Hepatocyte (in vitro differentiated cells): Measurements from ENCODE around the gene AMFR. TPM values are rescaled to one million over a fixed set of nuclear protein-coding genes. Genes with fewer than 3 reads are reported as not detected.

Source experiments
- DNase-seq: peaks from one replicate; pipeline ENCODE4 v3.0.0-alpha.2; 2016; ENCODE audit warnings: low spot score
- H2AFZ ChIP-seq: fragments of 200-600 bp; sonication (generic); 2 replicates; pipeline ENCODE4 v1.6.0; 2016; ENCODE audit warnings: antibody characterized with exemption, mild to moderate bottlenecking
- H3K27ac ChIP-seq: fragments of 200-600 bp; sonication (generic); 2 replicates; pipeline ENCODE4 v1.5.1; 2016; ENCODE audit warnings: mild to moderate bottlenecking
- H3K27me3 ChIP-seq: fragments of 200-600 bp; sonication (generic); 2 replicates; pipeline ENCODE4 v1.6.1; 2016
- H3K36me3 ChIP-seq: fragments of 200-600 bp; sonication (generic); replicated peaks from 2 replicates; pipeline ENCODE4 v1.5.1; 2016; ENCODE audit warnings: low read depth; ENCODE audit not compliant: insufficient read depth
- H3K4me1 ChIP-seq: fragments of 200-600 bp; sonication (generic); 2 replicates; pipeline ENCODE4 v1.5.1; 2016; ENCODE audit warnings: mild to moderate bottlenecking, moderate library complexity; ENCODE audit not compliant: insufficient read depth
- H3K4me2 ChIP-seq: fragments of 200-600 bp; sonication (generic); 2 replicates; pipeline ENCODE4 v1.6.0; 2016
- H3K4me3 ChIP-seq: fragments of 200-600 bp; sonication (generic); 2 replicates; pipeline ENCODE4 v1.5.1; 2016; ENCODE audit warnings: mild to moderate bottlenecking
- H3K79me2 ChIP-seq: fragments of 200-600 bp; sonication (generic); 2 replicates; pipeline ENCODE4 v1.6.0; 2017; ENCODE audit warnings: mild to moderate bottlenecking
- H3K9me2 ChIP-seq: fragments of 200-600 bp; sonication (generic); replicated peaks from 2 replicates; pipeline ENCODE4 v1.6.0; 2017; ENCODE audit warnings: mild to moderate bottlenecking; ENCODE audit not compliant: insufficient read depth
- H3K9me3 ChIP-seq: fragments of 200-600 bp; sonication (generic); 2 replicates; pipeline ENCODE4 v1.5.1; 2016; ENCODE audit warnings: low read depth, mild to moderate bottlenecking
- H4K20me1 ChIP-seq: fragments of 200-600 bp; sonication (generic); 2 replicates; pipeline ENCODE4 v1.6.0; 2016; ENCODE audit warnings: mild to moderate bottlenecking; ENCODE audit not compliant: insufficient read depth, poor library complexity, severe bottlenecking
- EZH2 ChIP-seq: fragments of 200-600 bp; sonication (generic); IDR thresholded peaks from 2 replicates; pipeline ENCODE4 v1.6.1; 2016; ENCODE audit warnings: antibody characterized with exemption, mild to moderate bottlenecking, borderline replicate concordance
- EZH2phosphoT487 ChIP-seq: fragments of 200-600 bp; sonication (generic); IDR thresholded peaks from one replicate; pipeline ENCODE4 v1.6.1; 2018; ENCODE audit warnings: antibody characterized with exemption, mild to moderate bottlenecking, low read depth, moderate library complexity; ENCODE audit not compliant: unreplicated experiment, severe bottlenecking
- WGBS: methylation state at CpG from one replicate; pipeline ENCODE4 v1.1.6; 2016; ENCODE audit warnings: low lambda C conversion rate; ENCODE audit errors: missing lambda C conversion rate; 5-methylcytosine and 5-hydroxymethylcytosine counted together
- polyA plus RNA-seq: library from polyadenylated mRNA; unstranded; fragments of >200 nt; fragmentation: Nextera tagmentation; extraction: Ambion mirVana; gene quantifications from 2 replicates; pipeline ENCODE4 v1.2.1, GENCODE V29; 2016
- total RNA-seq: library from RNA; depleted of rRNA; stranded (reverse); fragments of >200 nt; gene quantifications from 2 replicates; pipeline ENCODE4 v1.2.3, GENCODE V29; 2014
- TF ChIP-seq, protein P1 (sequence below): fragments of 200-600 bp; sonication (generic); IDR thresholded peaks from 2 replicates; pipeline ENCODE4 v1.5.1; 2016; ENCODE audit warnings: antibody characterized with exemption, mild to moderate bottlenecking; ENCODE audit not compliant: poor library complexity

The AMFR gene
- total and polyA plus RNA-seq, 2 experiments from 2014 or later = 67.2 to 135 TPM

- WGBS = 91% methylated on average over 8 of the region's 8 CpGs
Measured at GRCh38 chr16:56336071-56336688, 89.2 kb downstream of the AMFR start.

DNA sequence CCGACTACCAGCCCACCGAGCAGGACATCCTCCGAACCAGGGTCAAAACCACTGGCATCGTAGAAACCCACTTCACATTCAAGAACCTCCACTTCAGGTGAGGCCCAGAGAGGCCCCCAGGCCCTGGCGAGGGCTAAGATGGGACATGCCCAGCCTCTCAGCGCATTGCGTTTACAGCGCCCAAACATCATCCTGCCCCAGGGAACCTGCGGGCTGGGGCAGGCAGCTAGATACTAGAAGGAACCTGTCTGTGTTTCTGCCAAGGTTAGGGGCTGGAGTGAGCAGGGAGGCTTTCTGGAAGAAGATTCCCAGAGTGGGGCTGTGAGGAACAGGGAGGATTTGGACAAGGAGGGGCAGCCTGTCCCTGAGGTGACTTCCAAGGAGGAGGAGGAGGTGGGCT lies 90.6 kb downstream of the AMFR start:
- no peak overlapping the region for H2AFZ ChIP-seq
- DNase-seq = no peak
- no peaks in the 10 kb centered on the region for H4K20me1 ChIP-seq
- H3K36me3 ChIP-seq = no peaks in the 10 kb centered on the region
- H3K9me2 ChIP-seq = no peaks in the 10 kb centered on the region
- H3K4me2 ChIP-seq = no peak overlapping the region
- H3K9me3 ChIP-seq = no peaks in the 10 kb centered on the region
- WGBS = 89% methylated on average over 9 of the region's 9 CpGs
- no peaks in the 10 kb centered on the region for H3K79me2 ChIP-seq
- H3K27ac ChIP-seq = no peak overlapping the region
- H3K4me1 ChIP-seq = no peaks in the 10 kb centered on the region
- H3K4me3 ChIP-seq = no peak overlapping the region
- no peaks in the 10 kb centered on the region for H3K27me3 ChIP-seq
- TF ChIP-seq, protein P1, sequence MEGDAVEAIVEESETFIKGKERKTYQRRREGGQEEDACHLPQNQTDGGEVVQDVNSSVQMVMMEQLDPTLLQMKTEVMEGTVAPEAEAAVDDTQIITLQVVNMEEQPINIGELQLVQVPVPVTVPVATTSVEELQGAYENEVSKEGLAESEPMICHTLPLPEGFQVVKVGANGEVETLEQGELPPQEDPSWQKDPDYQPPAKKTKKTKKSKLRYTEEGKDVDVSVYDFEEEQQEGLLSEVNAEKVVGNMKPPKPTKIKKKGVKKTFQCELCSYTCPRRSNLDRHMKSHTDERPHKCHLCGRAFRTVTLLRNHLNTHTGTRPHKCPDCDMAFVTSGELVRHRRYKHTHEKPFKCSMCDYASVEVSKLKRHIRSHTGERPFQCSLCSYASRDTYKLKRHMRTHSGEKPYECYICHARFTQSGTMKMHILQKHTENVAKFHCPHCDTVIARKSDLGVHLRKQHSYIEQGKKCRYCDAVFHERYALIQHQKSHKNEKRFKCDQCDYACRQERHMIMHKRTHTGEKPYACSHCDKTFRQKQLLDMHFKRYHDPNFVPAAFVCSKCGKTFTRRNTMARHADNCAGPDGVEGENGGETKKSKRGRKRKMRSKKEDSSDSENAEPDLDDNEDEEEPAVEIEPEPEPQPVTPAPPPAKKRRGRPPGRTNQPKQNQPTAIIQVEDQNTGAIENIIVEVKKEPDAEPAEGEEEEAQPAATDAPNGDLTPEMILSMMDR = no peak
- TF ChIP-seq EZH2phosphoT487 = no peak
- TF ChIP-seq EZH2 = no peak

More at GRCh38 chr16:56336071-56336688, 89.2 kb downstream of the AMFR start:
- H3K4me3 ChIP-seq = no peak overlapping the region
- no peaks in the 10 kb centered on the region for H3K36me3 ChIP-seq
- no peaks in the 10 kb centered on the region for H3K9me3 ChIP-seq
- no peak overlapping the region for H2AFZ ChIP-seq
- no peaks in the 10 kb centered on the region for H4K20me1 ChIP-seq
- H3K4me1 ChIP-seq = no peaks in the 10 kb centered on the region
- no peaks in the 10 kb centered on the region for H3K9me2 ChIP-seq
- no peaks in the 10 kb centered on the region for H3K79me2 ChIP-seq
- TF ChIP-seq EZH2 = no peak
- TF ChIP-seq, protein P1 = no peak
- H3K4me2 ChIP-seq = no peak overlapping the region
- H3K27me3 ChIP-seq = no peaks in the 10 kb centered on the region
- no peak overlapping the region for H3K27ac ChIP-seq
- DNase-seq = no peak

DNA sequence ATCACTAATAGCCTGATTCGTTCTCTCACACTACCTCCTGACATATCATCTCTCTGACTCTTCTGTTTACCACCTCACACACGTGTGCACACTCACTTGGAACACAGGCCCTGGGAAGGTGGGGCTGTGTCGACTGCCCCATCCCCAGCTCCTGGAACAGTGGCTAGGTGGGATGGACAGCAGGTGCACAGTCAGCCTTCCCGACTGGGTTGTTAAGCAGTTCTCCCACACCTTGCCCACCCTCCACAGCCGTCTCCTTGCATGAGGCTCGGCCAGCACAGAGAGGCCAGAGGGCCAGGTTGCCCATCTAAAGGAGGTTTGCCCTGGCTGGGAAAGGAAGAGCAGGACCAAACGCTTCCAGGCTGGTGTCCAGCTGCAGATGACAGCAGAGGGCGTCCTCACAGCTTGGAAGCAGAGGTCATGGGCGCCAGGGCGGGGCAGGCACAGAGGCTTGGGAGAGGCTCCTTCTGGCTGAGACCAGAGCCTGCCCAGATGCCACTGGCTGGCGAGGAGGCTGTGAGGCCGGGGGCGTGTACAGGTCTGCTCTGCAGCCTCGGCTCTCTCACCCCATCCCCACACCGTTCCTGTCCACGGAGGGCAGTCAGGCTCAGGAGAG lies 92.8 kb downstream of the AMFR start:
- no peak overlapping the region for H3K4me3 ChIP-seq
- H4K20me1 ChIP-seq = no peaks in the 10 kb centered on the region
- 37% methylated on average over 16 of the region's 16 CpGs for WGBS
- no peaks in the 10 kb centered on the region for H3K79me2 ChIP-seq
- H3K9me2 ChIP-seq = no peaks in the 10 kb centered on the region
- no peak overlapping the region for H3K4me2 ChIP-seq
- TF ChIP-seq, protein P1 = peak; percentile 62
- TF ChIP-seq EZH2phosphoT487 (no peak), EZH2 (no peak)
- H3K27ac ChIP-seq = no peak overlapping the region
- DNase-seq = peak; percentile 85
- no peaks in the 10 kb centered on the region for H3K27me3 ChIP-seq
- no peaks in the 10 kb centered on the region for H3K9me3 ChIP-seq
- H2AFZ ChIP-seq = no peak overlapping the region
- no peaks in the 10 kb centered on the region for H3K4me1 ChIP-seq
- H3K36me3 ChIP-seq = no peaks in the 10 kb centered on the region
